ENCODE results near the gene ARHGAP20.
"Not testable (repeated sequence)": the region's sequence is repeated elsewhere in the genome, so short reads cannot be mapped to it uniquely, and the experiment has no call there.

Gene ARHGAP20

GRCh38 chr11:110679323-110679975 is 32.8 kb downstream of the ARHGAP20 start:
- Mint-ChIP-seq H3K4me1 (ENCODE audit: low read depth) (no peaks in the 10 kb centered on the region), H3K9me3 (no peaks in the 10 kb centered on the region), H3K36me3 (ENCODE audit: low read depth) (no peaks in the 10 kb centered on the region)

DNA sequence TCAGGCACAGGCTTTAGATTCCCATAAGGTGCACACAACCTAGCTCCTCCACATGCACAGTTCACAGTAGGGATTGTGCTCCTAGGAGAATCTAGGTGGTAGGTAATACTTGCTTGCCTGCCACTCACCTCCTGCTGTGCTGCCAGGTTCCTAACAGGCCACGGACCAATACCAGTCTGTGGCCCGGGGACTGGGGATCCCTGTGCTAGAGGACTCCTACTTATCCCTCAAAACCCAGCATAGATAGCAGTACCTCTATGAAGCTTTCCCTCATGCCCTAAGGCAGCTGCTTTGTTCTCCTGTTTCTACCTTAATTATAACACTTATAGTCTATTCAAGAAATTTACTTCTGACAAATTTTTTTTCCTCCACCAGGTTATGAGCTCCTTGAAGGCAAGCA is 36.7 kb downstream of the ARHGAP20 start:
- H3K27me3 Mint-ChIP-seq = peaks cover 15% of the 10 kb centered on the region

More at GRCh38 chr11:110679323-110679975, 32.8 kb downstream of the ARHGAP20 start:
- H3K27ac Mint-ChIP-seq = no peak overlapping the region
- H3K4me3 Mint-ChIP-seq = no peak overlapping the region
- peaks cover 8% of the 10 kb centered on the region for H3K27me3 Mint-ChIP-seq

GRCh38 chr11:110665689-110666465 is 46.4 kb downstream of the ARHGAP20 start:
- Mint-ChIP-seq H3K27ac (no peak overlapping the region), H3K9me3 (no peaks in the 10 kb centered on the region), H3K27me3 (peaks cover 13% of the 10 kb centered on the region), H3K4me3 (no peak overlapping the region), H3K4me1 (ENCODE audit: low read depth) (no peaks in the 10 kb centered on the region), H3K36me3 (ENCODE audit: low read depth) (no peaks in the 10 kb centered on the region)

More for the DNA sequence above, 36.7 kb downstream of the ARHGAP20 start:
- no peak overlapping the region for H3K4me3 Mint-ChIP-seq
- H3K4me1 Mint-ChIP-seq (ENCODE audit: low read depth) = no peaks in the 10 kb centered on the region
- H3K27ac Mint-ChIP-seq = no peak overlapping the region
- no peaks in the 10 kb centered on the region for H3K36me3 Mint-ChIP-seq (ENCODE audit: low read depth)
- no peaks in the 10 kb centered on the region for H3K9me3 Mint-ChIP-seq

DNA sequence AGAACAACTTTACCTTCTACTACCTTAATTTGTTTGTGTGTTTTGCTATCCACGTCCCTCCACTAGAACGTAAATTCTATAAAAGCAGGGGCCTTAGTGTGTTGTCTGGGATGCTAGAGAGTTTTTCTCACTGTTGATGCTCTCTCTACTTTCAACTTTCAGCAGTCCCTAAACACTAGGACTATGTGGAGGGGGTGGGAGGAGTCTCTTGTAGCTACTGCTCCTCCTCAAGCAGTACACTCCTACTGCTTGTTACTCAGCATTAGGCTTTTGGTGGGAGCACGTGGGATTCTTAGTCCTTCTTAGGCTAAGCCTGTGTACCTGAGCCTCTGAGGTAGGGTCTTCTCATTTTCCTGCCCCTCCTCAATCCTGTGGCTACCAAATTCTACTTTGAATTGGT is 56.3 kb downstream of the ARHGAP20 start:
- Mint-ChIP-seq H3K9me3 (peaks cover 7% of the 10 kb centered on the region), H3K27me3 (peaks cover 12% of the 10 kb centered on the region), H3K4me3 (no peak overlapping the region), H3K36me3 (ENCODE audit: low read depth) (no peaks in the 10 kb centered on the region), H3K27ac (no peak overlapping the region), H3K4me1 (ENCODE audit: low read depth) (no peaks in the 10 kb centered on the region)

GRCh38 chr11:110654456-110654855 is 57.8 kb downstream of the ARHGAP20 start:
- no peak overlapping the region for H3K27ac Mint-ChIP-seq

GRCh38 chr11:110645253-110645652 is 67.0 kb downstream of the ARHGAP20 start:
- Mint-ChIP-seq H3K27ac (no peak overlapping the region), H3K36me3 (ENCODE audit: low read depth) (no peaks in the 10 kb centered on the region), H3K27me3 (peaks cover 13% of the 10 kb centered on the region), H3K9me3 (peaks cover 7% of the 10 kb centered on the region), H3K4me1 (ENCODE audit: low read depth) (no peaks in the 10 kb centered on the region), H3K4me3 (no peak overlapping the region)

More at GRCh38 chr11:110654456-110654855, 57.8 kb downstream of the ARHGAP20 start:
- Mint-ChIP-seq H3K27me3 (peaks cover 14% of the 10 kb centered on the region), H3K4me3 (no peak overlapping the region), H3K4me1 (ENCODE audit: low read depth) (no peaks in the 10 kb centered on the region), H3K36me3 (ENCODE audit: low read depth) (no peaks in the 10 kb centered on the region), H3K9me3 (peaks cover 8% of the 10 kb centered on the region)

DNA sequence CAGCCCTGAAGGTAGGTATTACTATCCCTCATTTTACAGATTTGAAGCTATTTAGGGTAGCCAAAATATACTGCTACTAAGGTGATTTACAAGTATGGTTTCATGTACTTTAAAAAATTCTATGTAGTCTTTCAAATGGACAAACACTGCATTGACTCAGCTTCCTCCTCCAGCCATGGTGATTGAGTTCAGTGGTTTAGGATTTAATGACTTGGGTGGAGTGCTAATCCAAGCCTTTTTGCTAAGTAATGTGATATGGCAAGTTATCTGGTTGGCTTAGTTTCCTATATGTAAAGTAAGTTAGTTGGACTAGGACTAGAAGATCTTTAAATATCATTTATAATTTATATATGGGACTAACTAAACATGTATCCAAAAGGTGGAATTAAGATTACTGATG is 77.9 kb downstream of the ARHGAP20 start:
- no peaks in the 10 kb centered on the region for H3K27me3 Mint-ChIP-seq
- no peaks in the 10 kb centered on the region for H3K36me3 Mint-ChIP-seq (ENCODE audit: low read depth)
- H3K27ac Mint-ChIP-seq = no peak overlapping the region
- H3K4me1 Mint-ChIP-seq (ENCODE audit: low read depth) = no peaks in the 10 kb centered on the region
- H3K9me3 Mint-ChIP-seq = no peaks in the 10 kb centered on the region
- H3K4me3 Mint-ChIP-seq = no peak overlapping the region

GRCh38 chr11:110631551-110631950 is 80.7 kb downstream of the ARHGAP20 start:
- Mint-ChIP-seq H3K4me3 (no peak overlapping the region), H3K27ac (no peak overlapping the region), H3K27me3 (no peaks in the 10 kb centered on the region), H3K36me3 (ENCODE audit: low read depth) (no peaks in the 10 kb centered on the region), H3K9me3 (no peaks in the 10 kb centered on the region), H3K4me1 (ENCODE audit: low read depth) (no peaks in the 10 kb centered on the region)

DNA sequence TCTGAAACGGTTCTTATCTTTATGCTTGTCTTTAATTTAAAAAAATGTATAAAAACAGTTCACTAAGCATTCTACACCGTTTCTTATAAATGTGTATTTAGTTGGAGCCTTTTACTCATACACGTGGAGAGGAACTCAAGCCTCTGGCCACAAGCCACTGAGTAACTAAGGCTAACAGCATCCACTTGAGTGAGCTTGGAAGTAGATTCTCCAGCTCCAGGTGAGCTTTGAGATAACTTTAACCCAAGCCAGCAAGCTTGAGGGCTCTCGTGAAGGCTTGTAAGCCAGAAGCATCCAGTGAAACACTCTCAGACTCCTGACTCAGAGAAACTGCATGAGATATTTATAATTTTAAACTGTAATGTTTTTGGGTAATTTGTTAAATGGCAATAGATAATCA is 82.6 kb downstream of the ARHGAP20 start:
- Mint-ChIP-seq H3K27ac (no peak overlapping the region), H3K4me3 (no peak overlapping the region), H3K36me3 (ENCODE audit: low read depth) (no peaks in the 10 kb centered on the region), H3K27me3 (no peaks in the 10 kb centered on the region), H3K9me3 (no peaks in the 10 kb centered on the region), H3K4me1 (ENCODE audit: low read depth) (no peaks in the 10 kb centered on the region)

DNA sequence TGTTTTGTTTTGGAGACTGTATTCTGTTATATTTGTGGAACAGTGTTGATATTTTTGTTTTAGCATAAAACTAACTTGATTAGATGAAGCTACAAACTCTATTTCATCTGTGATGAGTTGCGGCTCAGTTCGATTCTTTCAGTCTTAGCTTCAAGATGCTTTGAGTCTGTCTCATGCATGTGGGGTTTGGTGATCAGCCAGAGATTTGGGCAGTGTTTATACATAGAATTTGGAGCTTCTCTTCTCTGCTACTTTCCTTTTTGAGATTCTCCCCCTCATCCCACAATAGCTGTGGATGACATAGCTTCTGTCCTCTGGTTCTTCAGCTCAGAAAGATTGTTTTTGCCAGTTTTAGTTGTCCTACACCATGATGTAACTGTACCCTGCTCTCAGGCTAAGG is 90.4 kb downstream of the ARHGAP20 start:
- Mint-ChIP-seq H3K4me1 (ENCODE audit: low read depth) (no peaks in the 10 kb centered on the region), H3K27me3 (no peaks in the 10 kb centered on the region), H3K36me3 (ENCODE audit: low read depth) (no peaks in the 10 kb centered on the region), H3K27ac (no peak overlapping the region), H3K9me3 (no peaks in the 10 kb centered on the region), H3K4me3 (no peak overlapping the region)

DNA sequence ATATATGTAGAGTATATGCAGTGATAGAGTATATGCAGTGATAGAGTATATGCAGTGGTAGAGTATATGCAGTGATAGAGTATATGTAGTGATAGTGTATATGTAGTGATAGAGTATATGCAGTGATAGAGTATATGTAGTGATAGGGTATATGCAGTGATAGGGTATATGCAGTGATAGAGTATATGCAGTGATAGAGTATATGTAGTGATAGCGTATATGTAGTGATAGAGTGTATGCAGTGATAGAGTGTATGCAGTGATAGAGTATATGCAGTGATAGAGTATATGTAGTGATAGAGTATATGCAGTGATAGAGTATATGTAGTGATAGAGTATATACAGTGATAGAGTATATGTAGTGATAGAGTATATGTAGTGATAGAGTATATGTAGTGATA is 92.9 kb downstream of the ARHGAP20 start:
- H3K4me3 Mint-ChIP-seq; H3K36me3 Mint-ChIP-seq (ENCODE audit: low read depth); H3K9me3 Mint-ChIP-seq; H3K27ac Mint-ChIP-seq; H3K4me1 Mint-ChIP-seq (ENCODE audit: low read depth); H3K27me3 Mint-ChIP-seq: not testable (repeated sequence)

- H3K4me3 Mint-ChIP-seq = no peak overlapping the region
- no peaks in the 10 kb centered on the region for H3K9me3 Mint-ChIP-seq
- H3K27me3 Mint-ChIP-seq = peaks cover 3% of the 10 kb centered on the region
- no peaks in the 10 kb centered on the region for H3K4me1 Mint-ChIP-seq (ENCODE audit: low read depth)
- no peak overlapping the region for H3K27ac Mint-ChIP-seq
- no peaks in the 10 kb centered on the region for H3K36me3 Mint-ChIP-seq (ENCODE audit: low read depth)
These were observed 98.2 kb downstream of the ARHGAP20 start for GRCh38 chr11:110614031-110614430.

- no peaks in the 10 kb centered on the region for H3K9me3 Mint-ChIP-seq
These were observed 98.9 kb downstream of the ARHGAP20 start for GRCh38 chr11:110613197-110613918.

GRCh38 chr11:110606415-110606814 is 105.8 kb downstream of the ARHGAP20 start:
- no peaks in the 10 kb centered on the region for H3K36me3 Mint-ChIP-seq (ENCODE audit: low read depth)
- no peak overlapping the region for H3K4me3 Mint-ChIP-seq
- H3K4me1 Mint-ChIP-seq (ENCODE audit: low read depth) = no peaks in the 10 kb centered on the region

More at GRCh38 chr11:110613197-110613918, 98.9 kb downstream of the ARHGAP20 start:
- no peaks in the 10 kb centered on the region for H3K36me3 Mint-ChIP-seq (ENCODE audit: low read depth)
- no peaks in the 10 kb centered on the region for H3K4me1 Mint-ChIP-seq (ENCODE audit: low read depth)
- peaks cover 3% of the 10 kb centered on the region for H3K27me3 Mint-ChIP-seq
- no peak overlapping the region for H3K27ac Mint-ChIP-seq
- H3K4me3 Mint-ChIP-seq = no peak overlapping the region

DNA sequence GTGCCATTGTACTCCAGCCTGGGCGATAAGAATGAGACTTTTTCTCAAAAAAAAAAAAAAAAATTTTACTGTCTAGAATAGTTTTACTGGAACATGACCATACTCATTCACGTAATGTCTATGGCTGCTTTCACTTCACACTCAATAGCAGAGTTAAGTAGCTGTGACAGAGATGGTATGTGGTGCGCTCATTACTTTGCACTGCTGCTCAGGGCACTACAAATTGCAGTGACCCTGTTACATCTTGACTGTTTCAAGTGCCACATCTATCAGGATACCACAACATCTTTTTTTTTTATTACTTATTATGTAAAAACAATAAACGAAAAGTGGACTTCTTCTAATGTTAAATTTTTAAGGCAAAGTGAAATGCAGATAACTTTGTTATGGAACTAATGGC is 110.3 kb downstream of the ARHGAP20 start:
- H3K4me1 Mint-ChIP-seq (ENCODE audit: low read depth) = no peaks in the 10 kb centered on the region
- H3K27me3 Mint-ChIP-seq = no peaks in the 10 kb centered on the region
- no peak overlapping the region for H3K27ac Mint-ChIP-seq
- no peaks in the 10 kb centered on the region for H3K36me3 Mint-ChIP-seq (ENCODE audit: low read depth)
- H3K4me3 Mint-ChIP-seq = no peak overlapping the region
- H3K9me3 Mint-ChIP-seq = no peaks in the 10 kb centered on the region

More at GRCh38 chr11:110606415-110606814, 105.8 kb downstream of the ARHGAP20 start:
- H3K27me3 Mint-ChIP-seq = peaks cover 3% of the 10 kb centered on the region
- H3K9me3 Mint-ChIP-seq = no peaks in the 10 kb centered on the region
- H3K27ac Mint-ChIP-seq = no peak overlapping the region

Data from stimulated activated naive CD8-positive, alpha-beta T cell treated with anti-CD3 and anti-CD28 coated beads, Interleukin-15, Interleukin-2, amounts not matched to agents 100 ng/mL and 50 ng/mL, for 24 hours (primary cell).